Lung microvascular endothelial cell (primary cell): ENCODE data around the gene MRPL14. TPM values are rescaled to one million over a fixed set of nuclear protein-coding genes. Genes with fewer than 3 reads are reported as not detected.
A peak's percentile ranks its signal among the peaks of the same experiment; 100 is the strongest.

ENCODE experiments used
- DNase-seq, 2 donors: peaks; one replicate each; pipeline versions ENCODE4 v3.0.0 to v3.0.0-alpha.2; 2010; ENCODE audit warnings: low read depth in 2 of 2
- total RNA-seq: library from RNA; depleted of rRNA; stranded (reverse); fragments of >200 nt; gene quantifications from 2 replicates; pipeline ENCODE4 v1.2.1, GENCODE V29; 2014

MRPL14 gene
- total RNA-seq, 1 donor from 2014 or later, result 67.1 TPM

- peak; percentile 42 to 78 for DNase-seq
These were observed 717 bp downstream of the MRPL14 start for GRCh38 chr6:44126320-44127149.

- no peak for DNase-seq
These were observed 3.7 kb downstream of the MRPL14 start for GRCh38 chr6:44123544-44123943.

GRCh38 chr6:44122801-44123200 is 4.5 kb downstream of the MRPL14 start:
- DNase-seq, result peak; percentile 72 to 89

- peak in 1 of 2 donors; percentile 32 for DNase-seq
These were observed 6.4 kb downstream of the MRPL14 start for GRCh38 chr6:44120692-44121443.

GRCh38 chr6:44119704-44120262 is 7.5 kb downstream of the MRPL14 start:
- no peak for DNase-seq

GRCh38 chr6:44117397-44118128 is 9.7 kb downstream of the MRPL14 start:
- no peak for DNase-seq

- peak; percentile 26 to 75 for DNase-seq
These were observed 10.4 kb downstream of the MRPL14 start for GRCh38 chr6:44116641-44117382.

- peak; percentile 24 to 66 for DNase-seq
These were observed 11.4 kb downstream of the MRPL14 start for GRCh38 chr6:44115866-44116265.

- DNase-seq, result peak; percentile 16 to 25
These were observed 13.8 kb downstream of the MRPL14 start for GRCh38 chr6:44113414-44113813.

GRCh38 chr6:44111434-44112417 is 15.5 kb downstream of the MRPL14 start:
- no peak for DNase-seq

- no peak for DNase-seq
These were observed 16.3 kb downstream of the MRPL14 start for GRCh38 chr6:44110966-44111365.

GRCh38 chr6:44110005-44110676 is 17.1 kb downstream of the MRPL14 start:
- no peak for DNase-seq

- DNase-seq, result no peak
These were observed 18.0 kb downstream of the MRPL14 start for GRCh38 chr6:44109212-44109611.

GRCh38 chr6:44108471-44108870 is 18.8 kb downstream of the MRPL14 start:
- no peak for DNase-seq

GRCh38 chr6:44107017-44107416 is 20.2 kb downstream of the MRPL14 start:
- peak in 1 of 2 donors; percentile 71 for DNase-seq

GRCh38 chr6:44105993-44106740 is 21.1 kb downstream of the MRPL14 start:
- no peak for DNase-seq

GRCh38 chr6:44105146-44105545 is 22.1 kb downstream of the MRPL14 start:
- no peak for DNase-seq

GRCh38 chr6:44104481-44105021 is 22.7 kb downstream of the MRPL14 start:
- DNase-seq, result peak; percentile 91 to 99
